Measurements from ENCODE around the gene OR51G1. TPM values are rescaled to one million over a fixed set of nuclear protein-coding genes. Genes with fewer than 3 reads are reported as not detected.

Gene OR51G1
- total RNA-seq, 1 experiment from 2014 or later: not detected

DNA sequence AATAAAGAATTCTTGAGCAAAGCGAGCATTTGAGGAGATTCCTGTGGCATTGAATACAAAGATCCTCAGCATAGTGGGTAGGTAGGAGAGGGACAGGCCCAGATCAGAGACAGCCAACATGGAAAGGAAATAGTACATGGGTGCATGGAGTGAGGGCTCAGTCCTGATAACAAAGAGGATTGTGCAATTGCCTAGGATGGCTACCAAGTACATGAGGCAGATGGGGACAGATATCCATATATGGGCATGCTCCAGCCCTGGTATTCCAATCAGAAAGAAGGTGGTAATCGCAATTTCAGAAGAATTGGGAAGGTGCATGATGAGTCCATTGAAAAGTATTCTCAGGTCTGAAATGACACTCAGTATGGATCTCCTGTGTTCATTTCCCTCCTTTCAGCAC lies 33.9 kb downstream of the OR51G1 start:
- Histone ChIP-seq H3K9me3 (ENCODE audit: control insufficient read depth in 1 of 2, insufficient read depth in 1 of 2, low read depth in 1 of 2, low read length in 2 of 2) (no peaks in the 10 kb centered on the region), H3K27ac (ENCODE audit: low read depth, low read length) (no peak overlapping the region), H3K9ac (ENCODE audit: low read length) (no peak overlapping the region), H2AFZ (ENCODE audit: low read depth, low read length, poor library complexity, severe bottlenecking) (no peak overlapping the region), H3K9me2 (ENCODE audit: insufficient read depth) (no peaks in the 10 kb centered on the region), H3K4me1 (ENCODE audit: control insufficient read depth in 1 of 2, insufficient read depth in 2 of 2, low read length in 2 of 2) (peaks cover 0 to 6% of the 10 kb centered on the region in 2 experiments; a peak in 2 of 4 replicates), H4K20me1 (ENCODE audit: insufficient read depth) (no peaks in the 10 kb centered on the region), H3K4me2 (ENCODE audit: low read length) (no peak overlapping the region), H3K4me3 (replicated peaks in 1 of 2; ENCODE audit: low read depth in 1 of 2, low read length in 2 of 2) (no peak overlapping the region), H3K36me3 (ENCODE audit: control insufficient read depth in 1 of 2, insufficient read depth in 2 of 2, low read length in 2 of 2) (no peaks in the 10 kb centered on the region), H3K27me3 (ENCODE audit: insufficient read depth, low read length) (peaks cover 3% of the 10 kb centered on the region), H3K79me2 (ENCODE audit: insufficient read depth, low read length) (no peaks in the 10 kb centered on the region)
- no peak for ATAC-seq
- DNase-seq (ENCODE audit: low read depth, low spot score): no peak
- intact Hi-C loops (cut with micrococcal nuclease): no loop called here
- ChIA-PET CTCF (no interaction called here), RAD21 (ENCODE audit: low non-redundant PET in 1 of 2, low total read pairs in 2 of 2, uncharacterized antibody in 2 of 2, unreplicated experiment in 2 of 2) (no interaction called here), POLR2A (no interaction called here)
- TF ChIP-seq SRF (IDR thresholded peaks at IDR 0.05; ENCODE audit: low read depth) (no peak), SP1 (IDR thresholded peaks at IDR 0.05; ENCODE audit: low read depth) (no peak), REST (IDR thresholded peaks at IDR 0.05; ENCODE audit: low read depth) (no peak), SIN3A (IDR thresholded peaks at IDR 0.05; ENCODE audit: low read depth) (no peak), FOSL1 (IDR thresholded peaks at IDR 0.05; ENCODE audit: low read depth) (no peak), TCF7L2 (IDR thresholded peaks at IDR 0.05; ENCODE audit: borderline replicate concordance, extremely low read depth, insufficient read depth, insufficient read length) (no peak), ATF3 (IDR thresholded peaks at IDR 0.05) (no peak), POLR2AphosphoS5 (IDR thresholded peaks at IDR 0.05; ENCODE audit: low read depth, low read length) (no peak), CEBPB (IDR thresholded peaks at IDR 0.05; ENCODE audit: low read depth) (no peak)
- no TSS peak for BruUV-seq (replicated peaks)

Measured in HCT116 (cell line).